HG02763 (cell line): Measurements from ENCODE around the gene NUDT15.
"Not testable (repeated sequence)": the region's sequence is repeated elsewhere in the genome, so short reads cannot be mapped to it uniquely, and the experiment has no call there.

Experiments
- ATAC-seq: cut with Tn5 transposase; IDR thresholded peaks from one replicate; pipeline ENCODE4 v1.9.1; 2021; ENCODE audit warnings: mild to moderate bottlenecking, moderate library complexity; ENCODE audit not compliant: unreplicated experiment

NUDT15 gene

DNA sequence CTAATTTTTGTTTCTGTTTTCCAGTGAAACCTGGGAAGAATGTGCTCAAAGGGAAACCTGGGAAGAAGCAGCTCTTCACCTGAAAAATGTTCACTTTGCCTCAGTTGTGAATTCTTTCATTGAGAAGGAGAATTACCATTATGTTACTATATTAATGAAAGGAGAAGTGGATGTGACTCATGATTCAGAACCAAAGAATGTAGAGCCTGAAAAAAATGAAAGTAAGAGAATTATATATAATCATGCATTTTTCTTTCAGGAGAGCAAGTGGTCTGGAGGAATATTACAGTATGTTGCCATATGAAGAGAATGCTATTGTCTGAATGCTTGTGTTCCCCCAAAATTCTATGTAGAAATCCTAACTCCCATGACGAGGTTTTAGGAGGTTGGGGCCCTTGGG is 3.4 kb downstream of the NUDT15 start:
- no peak for ATAC-seq

DNA sequence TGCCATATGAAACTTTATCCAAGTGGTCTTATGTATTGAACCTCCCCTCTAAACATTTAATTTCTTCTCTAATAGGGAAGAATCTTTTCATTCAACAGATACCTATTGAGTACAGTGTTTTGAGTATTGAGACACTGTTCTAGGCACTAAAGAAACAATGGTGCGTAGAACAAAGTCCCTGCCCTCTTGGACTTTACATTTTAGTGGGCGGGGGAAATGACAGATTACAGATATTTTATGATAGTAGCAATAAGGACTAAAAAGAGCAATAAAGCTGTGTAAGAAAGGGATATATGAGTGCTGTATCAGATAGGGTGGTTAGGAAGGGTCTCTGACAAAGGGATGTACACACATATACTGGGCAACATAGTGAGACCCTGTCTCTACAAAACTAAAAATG is 5.4 kb downstream of the NUDT15 start:
- ATAC-seq, result no peak

GRCh38 chr13:48043789-48044503 is 6.4 kb downstream of the NUDT15 start:
- no peak for ATAC-seq

DNA sequence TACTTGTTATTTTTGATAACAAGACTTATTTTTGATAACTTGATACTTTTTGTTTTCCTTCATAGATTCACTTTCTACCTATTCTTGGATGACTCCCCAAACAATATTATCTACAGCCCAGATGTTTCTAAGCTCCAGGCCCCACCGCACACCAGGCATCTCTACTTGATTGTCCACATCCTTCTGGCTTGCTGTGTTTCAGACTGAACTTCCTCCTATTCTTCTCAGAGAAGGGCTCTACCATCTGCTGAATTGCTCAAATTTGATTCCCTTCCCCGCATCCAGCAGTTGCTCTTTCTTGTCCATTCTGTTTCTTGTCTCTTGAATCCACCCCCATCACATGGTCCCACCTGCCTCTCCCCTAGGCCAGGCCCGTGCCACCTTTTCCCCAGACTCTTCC is 13.0 kb downstream of the NUDT15 start:
- ATAC-seq, result no peak

- no peak for ATAC-seq
Measured at GRCh38 chr13:48054601-48055000, 17.1 kb downstream of the NUDT15 start.

- ATAC-seq, result no peak
Measured at GRCh38 chr13:48055712-48056111, 18.2 kb downstream of the NUDT15 start.

DNA sequence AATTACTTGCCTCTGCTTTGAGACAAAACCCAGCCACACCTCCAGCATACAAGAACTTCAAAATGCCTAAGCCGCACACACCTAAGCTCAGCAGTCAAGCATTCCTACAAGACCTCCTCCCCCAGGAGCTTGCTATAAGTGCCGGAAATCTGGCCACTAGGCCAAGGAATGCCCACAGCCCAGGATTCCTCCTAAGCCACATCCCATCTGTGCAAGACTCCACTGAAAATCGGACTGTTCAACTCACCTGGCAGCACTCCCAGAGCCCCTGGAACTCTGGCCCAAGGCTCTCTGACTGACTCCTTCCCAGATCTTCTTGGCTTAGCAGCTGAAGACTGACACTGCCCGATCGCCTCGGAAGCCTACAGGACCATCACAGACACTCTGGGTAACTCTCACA is 21.0 kb downstream of the NUDT15 start:
- ATAC-seq, result not testable (repeated sequence)

GRCh38 chr13:48059951-48060350 is 22.4 kb downstream of the NUDT15 start:
- not testable (repeated sequence) for ATAC-seq

DNA sequence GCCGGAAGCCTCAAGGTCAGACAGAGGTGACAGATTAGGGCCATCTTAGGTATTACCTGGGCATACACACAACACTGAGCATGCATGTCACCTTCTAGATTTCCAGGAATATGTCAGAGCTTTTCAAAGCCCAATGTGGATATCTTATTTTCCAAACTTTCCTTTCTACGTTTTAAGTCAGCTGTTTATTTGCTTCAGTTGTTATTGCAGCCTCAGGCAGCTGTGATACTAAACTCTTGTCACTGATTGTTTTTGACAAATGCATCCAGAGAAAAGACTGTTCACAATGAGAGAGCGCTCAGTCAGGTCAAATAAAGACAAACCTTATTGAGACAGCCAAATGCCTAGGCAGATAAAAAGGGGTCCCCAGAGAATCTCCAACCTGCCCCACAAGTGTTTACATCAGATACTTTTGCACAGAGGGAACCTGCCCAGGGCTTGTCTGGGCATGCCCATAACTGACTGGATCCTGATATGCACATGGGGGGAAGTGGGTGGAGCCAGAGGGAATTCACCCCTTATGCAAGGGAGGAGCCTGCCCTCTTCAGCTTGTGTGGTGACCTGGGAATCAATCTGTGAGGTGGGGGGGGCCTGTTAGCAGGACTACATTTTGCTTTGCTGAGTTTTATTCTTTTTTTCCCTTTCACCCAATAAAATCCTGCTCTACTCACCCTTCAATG is 28.9 kb downstream of the NUDT15 start:
- ATAC-seq, result peak; percentile 81

DNA sequence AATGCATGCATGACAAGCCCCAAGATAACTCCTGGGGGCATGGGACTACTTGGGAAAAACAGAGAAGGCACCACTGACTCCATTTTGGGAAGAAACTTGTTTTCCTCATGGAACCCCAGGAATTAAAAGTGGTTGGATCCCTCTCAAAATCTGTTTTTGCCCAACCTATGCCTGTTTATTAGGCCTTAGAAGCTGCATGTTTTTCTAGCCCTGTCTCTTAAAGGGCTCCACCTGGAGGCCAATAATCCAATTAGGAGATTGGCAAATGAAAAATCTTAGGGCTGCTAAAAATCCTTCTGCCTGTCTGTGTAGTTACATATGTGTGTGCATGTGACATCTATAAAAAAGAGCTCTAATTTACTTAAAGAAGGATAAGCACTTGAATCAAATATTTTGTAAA is 30.5 kb downstream of the NUDT15 start:
- no peak for ATAC-seq

DNA sequence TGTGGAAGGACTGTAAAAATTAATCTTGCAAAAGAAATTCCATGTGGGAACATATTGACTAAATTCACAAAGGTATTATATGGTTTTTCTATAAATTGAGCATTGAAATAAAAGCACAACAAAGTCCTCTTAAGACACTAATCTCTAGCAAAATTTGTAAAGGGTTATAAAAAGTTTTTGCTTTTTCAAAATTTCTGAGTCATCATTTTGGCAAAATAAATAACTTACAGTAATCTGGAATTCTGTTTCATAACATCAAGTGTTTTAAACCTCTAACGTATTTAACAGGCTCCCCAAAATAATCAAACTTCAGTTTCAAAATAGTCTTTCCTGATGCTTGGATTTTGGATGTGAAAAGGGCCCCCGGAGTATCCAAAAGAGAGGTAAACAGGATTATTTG is 31.4 kb downstream of the NUDT15 start:
- no peak for ATAC-seq

- no peak for ATAC-seq
Measured at GRCh38 chr13:48069573-48069972, 32.0 kb downstream of the NUDT15 start.

DNA sequence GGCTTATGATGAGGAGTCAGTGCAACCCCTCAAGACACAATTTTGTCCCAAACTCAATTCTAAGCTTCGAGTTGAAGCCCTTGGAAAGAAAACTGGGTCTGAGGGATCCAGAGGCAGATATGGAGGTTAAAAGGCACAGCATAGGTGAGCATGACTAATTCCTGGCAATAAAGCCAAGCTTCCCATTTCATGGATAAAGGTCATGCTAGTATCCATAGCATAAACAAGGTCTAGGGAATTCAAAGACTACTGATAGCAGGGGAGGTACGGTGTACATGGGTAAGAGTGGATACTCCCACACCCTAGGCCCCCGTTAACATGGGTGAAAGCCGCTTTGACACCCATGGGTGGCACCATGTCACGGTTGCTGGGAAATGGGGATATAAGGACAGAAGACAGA is 33.4 kb downstream of the NUDT15 start:
- ATAC-seq, result no peak

DNA sequence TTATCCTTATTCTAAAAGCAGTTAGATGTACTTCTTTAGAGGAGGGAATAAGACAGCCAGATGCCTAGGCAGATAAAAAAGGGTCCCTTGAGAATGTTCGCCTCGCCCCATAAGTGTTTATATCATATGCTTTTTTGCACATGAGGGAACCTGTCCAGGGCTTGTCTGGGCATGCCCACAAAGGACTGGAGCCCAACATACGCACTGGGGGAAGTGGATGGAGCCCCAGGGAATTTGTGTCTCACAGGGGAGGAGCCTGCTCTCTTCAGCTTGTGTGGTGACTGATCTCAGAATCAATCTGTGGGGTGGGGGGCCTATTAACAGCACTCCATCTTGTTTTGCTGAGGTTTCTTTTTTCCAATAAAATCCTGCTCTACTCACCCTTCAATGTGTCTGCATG is 34.8 kb downstream of the NUDT15 start:
- no peak for ATAC-seq

- ATAC-seq, result no peak
Measured at GRCh38 chr13:48072787-48073186, 35.3 kb downstream of the NUDT15 start.

- no peak for ATAC-seq
Measured at GRCh38 chr13:48074006-48074405, 36.5 kb downstream of the NUDT15 start.

DNA sequence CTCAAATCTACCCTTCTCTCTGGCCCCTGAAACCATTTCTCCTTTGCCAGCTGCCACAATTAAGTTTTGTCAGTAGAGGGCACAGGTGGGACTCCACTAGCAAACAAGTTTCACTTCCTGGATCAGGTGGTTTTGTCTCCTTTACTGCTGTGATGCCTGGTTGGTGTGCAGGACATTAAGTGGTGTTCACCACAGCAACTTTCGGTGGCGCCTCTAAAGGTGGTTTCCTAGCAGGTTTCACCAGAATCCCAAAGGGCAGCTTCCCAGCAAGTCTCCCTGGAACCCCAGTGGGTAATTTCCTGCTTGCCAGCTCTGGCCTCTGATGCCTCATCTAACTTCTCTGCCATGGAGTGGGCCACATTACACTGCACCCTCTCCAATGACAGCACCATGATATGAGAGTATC is 40.7 kb downstream of the NUDT15 start:
- peak; percentile 99 for ATAC-seq

DNA sequence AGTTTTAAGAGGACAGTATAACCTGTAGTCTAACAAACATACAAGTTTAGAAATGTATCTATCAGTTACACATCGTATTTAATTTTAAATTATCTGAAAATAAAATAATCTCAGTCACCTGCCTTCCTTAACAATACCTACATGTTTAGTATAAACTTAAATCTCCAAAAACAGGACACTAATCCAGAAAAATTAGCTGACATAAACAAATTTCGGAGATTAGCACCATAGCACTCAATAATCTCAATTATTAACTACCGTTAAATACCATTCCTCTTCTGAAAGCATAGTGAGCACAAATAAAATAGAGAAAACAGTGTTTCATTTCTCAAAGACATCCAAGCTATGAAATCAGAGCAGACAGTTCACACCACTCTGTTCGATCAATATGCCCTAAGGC is 44.2 kb downstream of the NUDT15 start:
- ATAC-seq, result no peak

DNA sequence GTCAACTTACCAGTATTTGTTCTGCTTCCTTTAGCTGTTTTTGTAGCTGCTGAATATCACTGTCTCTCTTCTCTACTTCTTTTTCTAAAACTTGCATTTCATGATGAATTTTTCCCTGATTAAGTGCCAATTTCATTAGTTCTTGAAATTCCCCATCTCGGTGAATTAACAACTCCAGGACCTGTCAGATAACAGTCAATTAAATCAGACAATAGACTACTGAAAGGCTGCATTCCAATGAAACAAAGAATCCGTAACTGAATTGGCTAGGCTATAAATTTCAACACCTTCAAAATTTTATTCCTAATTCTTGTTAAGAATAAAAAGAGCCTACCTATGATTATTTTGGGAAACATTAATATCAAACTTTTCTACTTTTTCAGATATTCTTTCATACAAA is 48.7 kb downstream of the NUDT15 start:
- ATAC-seq, result no peak

GRCh38 chr13:48093588-48093987 is 56.1 kb downstream of the NUDT15 start:
- no peak for ATAC-seq

DNA sequence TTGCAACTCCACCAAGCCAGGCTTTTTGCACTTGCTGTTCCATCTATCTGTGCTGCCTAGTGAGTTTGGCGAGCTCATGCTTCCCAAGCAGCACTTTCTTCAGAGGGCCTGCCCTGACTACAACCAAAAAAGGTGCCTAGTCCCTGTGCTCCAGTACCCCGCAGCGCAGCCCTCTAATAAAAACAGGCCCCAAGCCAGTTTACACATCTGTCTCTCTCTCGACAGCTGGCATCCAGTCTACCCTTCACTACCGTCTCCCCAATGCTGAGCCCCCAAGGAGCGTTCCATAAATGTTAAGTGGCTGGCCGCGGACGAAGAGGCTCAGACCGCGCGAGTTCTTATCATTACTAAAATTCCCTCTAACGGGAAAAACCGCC is 56.9 kb downstream of the NUDT15 start:
- peak; percentile 12 for ATAC-seq

- ATAC-seq, result peak; percentile 95
Measured at GRCh38 chr13:48094781-48095502, 57.4 kb downstream of the NUDT15 start, which contains the start of gene MED4. TSS of gene MED4 (minus strand) at chr13:48095104. CDS start at chr13:48095078, 26 bp downstream.
